Endothelial cell of umbilical vein (primary cell): ENCODE results near the gene MTNR1B. TPM values are rescaled to one million over a fixed set of nuclear protein-coding genes. Genes with fewer than 3 reads are reported as not detected.

Source experiments
- BruUV-seq: library from RNA; stranded (reverse); fragments of 400-500 nt; replicated peaks from 2 replicates; lab custom pipeline; 2021; lab: Mats Ljungman, UMichigan
- CTCF ChIA-PET: fragments of 300-600, 350-600 bp; sonication (Branson Sonifier 250); formaldehyde crosslinking; loops from one replicate; lab custom pipeline; 2021; ENCODE audit warnings: antibody characterized with exemption, inconsistent platforms; lab: Charles Lee
- POLR2A ChIA-PET: fragments of 300-600, 350-600 bp; sonication (Branson Sonifier 250); formaldehyde crosslinking; loops from one replicate; lab custom pipeline; 2021; ENCODE audit warnings: antibody characterized with exemption, inconsistent platforms; lab: Charles Lee
- DNase-seq: peaks from one replicate; pipeline ENCODE4 v3.0.0-alpha.2; 2011; ENCODE audit warnings: low read depth, low spot score
- FAIRE-seq: peaks from 2 replicates; lab custom pipeline; 2011; peaks lifted over from hg19 to GRCh38; lab: Jason Lieb, UNC
- H2AFZ ChIP-seq: 2 replicates; pipeline ENCODE4 v1.6.0; 2012; ENCODE audit warnings: low read depth, low read length, control low read depth, inconsistent platforms
- H3K27ac ChIP-seq: 2 replicates; pipeline ENCODE4 v1.5.1; 2011; ENCODE audit warnings: low read depth, mild to moderate bottlenecking, control low read depth, low read length, moderate library complexity; ENCODE audit not compliant: insufficient read depth
- H3K27me3 ChIP-seq, 2 experiments: 2 replicates each; pipeline versions ENCODE4 v1.6.0 to v1.6.1; 2011; ENCODE audit warnings: low read length in 2 of 2, mixed read lengths in 1 of 2; ENCODE audit not compliant: control insufficient read depth in 2 of 2, insufficient read depth in 2 of 2
- H3K36me3 ChIP-seq, 2 experiments: 2 replicates in 1 of 2; 3 replicates in 1 of 2; pipeline ENCODE4 v1.5.1; 2011; ENCODE audit warnings: low read length in 2 of 2, mild to moderate bottlenecking in 1 of 2, moderate library complexity in 1 of 2; ENCODE audit not compliant: control insufficient read depth in 2 of 2, insufficient read depth in 2 of 2; ENCODE audit errors: extremely low read depth in 1 of 2
- H3K4me1 ChIP-seq: 3 replicates; pipeline ENCODE4 v1.5.1; 2011; ENCODE audit warnings: mild to moderate bottlenecking, low read length; ENCODE audit not compliant: control insufficient read depth, insufficient read depth; ENCODE audit errors: extremely low read depth
- H3K4me2 ChIP-seq: 2 replicates; pipeline ENCODE4 v1.6.1; 2011; ENCODE audit warnings: low read length, control low read depth, mixed read lengths; ENCODE audit not compliant: insufficient read depth
- H3K4me3 ChIP-seq, 3 experiments: fragments of 200-600 bp in 1 of 3; sonication (generic), shearing (Covaris generic) in 1 of 3; replicated peaks in 1 of 3; 2 replicates each; pipeline ENCODE4 v1.5.1; 2011 to 2016; ENCODE audit warnings: control low read depth in 3 of 3, low read length in 3 of 3, mild to moderate bottlenecking in 2 of 3, inconsistent platforms in 1 of 3, low read depth in 1 of 3, moderate library complexity in 1 of 3; ENCODE audit not compliant: insufficient read depth in 1 of 3
- H3K79me2 ChIP-seq: 2 replicates; pipeline ENCODE4 v1.6.0; 2012; ENCODE audit warnings: low read length, inconsistent platforms; ENCODE audit not compliant: control insufficient read depth, insufficient read depth
- H3K9ac ChIP-seq: replicated peaks from 2 replicates; pipeline ENCODE3; 2011; ENCODE audit warnings: low read length, control low read depth; ENCODE audit not compliant: insufficient read depth; ENCODE audit errors: extremely low read depth
- H3K9me1 ChIP-seq: replicated peaks from 3 replicates; pipeline ENCODE4 v1.6.0; 2011; ENCODE audit warnings: mild to moderate bottlenecking, low read length; ENCODE audit not compliant: control insufficient read depth, insufficient read depth; ENCODE audit errors: extremely low read depth
- H3K9me3 ChIP-seq: replicated peaks from 2 replicates; pipeline ENCODE4 v1.5.1; 2012; ENCODE audit warnings: low read length, inconsistent platforms; ENCODE audit not compliant: control insufficient read depth, insufficient read depth
- H4K20me1 ChIP-seq: replicated peaks from 2 replicates; pipeline ENCODE3; 2011; ENCODE audit warnings: mild to moderate bottlenecking, low read length; ENCODE audit not compliant: control insufficient read depth, insufficient read depth; ENCODE audit errors: extremely low read depth
- FOS ChIP-seq: IDR thresholded peaks from 2 replicates; pipeline ENCODE4 v1.6.1; 2011; ENCODE audit warnings: mild to moderate bottlenecking, low read length, moderate library complexity, borderline replicate concordance; ENCODE audit not compliant: insufficient read depth
- GATA2 ChIP-seq: IDR thresholded peaks from 2 replicates; pipeline ENCODE4 v1.7.0; 2011; ENCODE audit warnings: low read depth, mild to moderate bottlenecking, moderate library complexity, mixed read lengths, low read length; ENCODE audit not compliant: insufficient read length, insufficient read depth
- MYC ChIP-seq: IDR thresholded peaks from one replicate; pipeline ENCODE4 v1.6.1; 2011; ENCODE audit warnings: mild to moderate bottlenecking, low read depth, low read length
- dilution Hi-C: fragments of 300-500 bp; cut with MboI; formaldehyde crosslinking; loops from one replicate; pipeline ENCODE4 v1.15.0; 2019; ENCODE audit warnings: low sequenced_read_pairs; ENCODE audit not compliant: extremely low pct_ligation_motif_present
- intact Hi-C: fragments of 100-400 bp; cut with micrococcal nuclease; formaldehyde crosslinking; loops from one replicate; pipeline ENCODE4 v1.10.0; 2022
- polyA plus RNA-seq, 4 experiments: library from polyadenylated mRNA; depleted of rRNA in 3 of 4; stranded (reverse) in 3 of 4; unstranded in 1 of 4; fragments of >200 nt; gene quantifications; 2 replicates each; pipeline versions ENCODE4 v1.2.1 to v1.2.3, GENCODE V29; 2011 to 2012; ENCODE audit warnings: missing spikeins in 1 of 4
- small RNA-seq: library from RNA; depleted of rRNA; stranded (forward); fragments of <200 nt; gene quantifications from one replicate; pipeline ENCODE3, GENCODE V24; 2012; ENCODE audit warnings: low replicate concordance, low read depth; ENCODE audit not compliant: insufficient read depth, insufficient read length
- total RNA-seq: library from RNA; stranded (reverse); gene quantifications from 2 replicates; pipeline ENCODE4 v1.2.3, GENCODE V29; 2021

MTNR1B gene
- total and polyA plus RNA-seq, 2 donors (not counting 3 experiments of a cell fraction or from before 2014, with no cell fraction given) = not detected

- ChIA-PET POLR2A (no interaction called here), CTCF (no interaction called here)
- no peaks in the 10 kb centered on the region for H4K20me1 ChIP-seq
- no peaks in the 10 kb centered on the region for H3K36me3 ChIP-seq
- no peak overlapping the region for H2AFZ ChIP-seq
- intact Hi-C loops = no loop called here
- H3K27me3 ChIP-seq = no peaks in the 10 kb centered on the region
- no peaks in the 10 kb centered on the region for H3K9me3 ChIP-seq
- FAIRE-seq = no peak
- no peak overlapping the region for H3K4me3 ChIP-seq
- no peak overlapping the region for H3K27ac ChIP-seq
- no peak overlapping the region for H3K9ac ChIP-seq
- dilution Hi-C loops = no loop called here
- no peak for TF ChIP-seq FOS
- no peak for TF ChIP-seq GATA2
- TF ChIP-seq MYC = no peak
- H3K79me2 ChIP-seq = no peaks in the 10 kb centered on the region
- no peak for DNase-seq
- no peaks in the 10 kb centered on the region for H3K9me1 ChIP-seq
- no peaks in the 10 kb centered on the region for H3K4me1 ChIP-seq
- no peak overlapping the region for H3K4me2 ChIP-seq
- no TSS peak for BruUV-seq
These were observed 61.9 kb downstream of the MTNR1B start for GRCh38 chr11:93031386-93031785.

Small RNA genes within 50 kb of the gene (small RNA-seq; reads per million reads assigned to genes)
- gene SNRPGP16 = not detected

Other genes starting within 250 kb of the MTNR1B start
- gene SLC36A4, start 228.3 kb downstream of the MTNR1B start, total RNA-seq = 16.8 and 21.7 TPM in 2 replicates
- gene SLC36A4, start 228.3 kb downstream of the MTNR1B start, polyA plus RNA-seq = 3.9 and 8.5 TPM in 2 replicates